ENCODE measurements around the gene ACSM3. TPM values are rescaled to one million over a fixed set of nuclear protein-coding genes. Genes with fewer than 3 reads are reported as not detected.
"Not testable (repeated sequence)": the region's sequence is repeated elsewhere in the genome, so short reads cannot be mapped to it uniquely, and the experiment has no call there.

Gene ACSM3
- total and polyA plus RNA-seq, 11 donors = 2.0 to 22.5 (median 5.0) TPM

DNA sequence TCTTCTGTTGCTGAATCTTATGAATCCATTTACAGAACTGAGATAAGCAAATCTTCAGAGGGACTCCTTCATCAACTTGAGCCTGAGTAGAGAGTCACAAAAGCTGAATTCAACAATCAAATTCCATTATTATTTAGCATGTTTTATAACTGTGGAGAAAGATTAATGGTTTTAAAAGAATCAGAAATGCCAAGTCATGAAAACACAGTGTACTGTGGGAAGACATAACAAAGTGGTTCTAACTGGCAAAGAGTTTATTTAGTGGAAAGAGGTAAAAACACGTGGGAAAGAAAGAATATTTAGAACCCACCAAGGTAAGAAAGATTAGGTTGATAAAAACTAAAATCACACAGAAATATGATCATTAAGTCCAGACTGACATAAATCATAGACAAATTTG is 37.5 kb downstream of the ACSM3 start:
- TF ChIP-seq, protein P1, sequence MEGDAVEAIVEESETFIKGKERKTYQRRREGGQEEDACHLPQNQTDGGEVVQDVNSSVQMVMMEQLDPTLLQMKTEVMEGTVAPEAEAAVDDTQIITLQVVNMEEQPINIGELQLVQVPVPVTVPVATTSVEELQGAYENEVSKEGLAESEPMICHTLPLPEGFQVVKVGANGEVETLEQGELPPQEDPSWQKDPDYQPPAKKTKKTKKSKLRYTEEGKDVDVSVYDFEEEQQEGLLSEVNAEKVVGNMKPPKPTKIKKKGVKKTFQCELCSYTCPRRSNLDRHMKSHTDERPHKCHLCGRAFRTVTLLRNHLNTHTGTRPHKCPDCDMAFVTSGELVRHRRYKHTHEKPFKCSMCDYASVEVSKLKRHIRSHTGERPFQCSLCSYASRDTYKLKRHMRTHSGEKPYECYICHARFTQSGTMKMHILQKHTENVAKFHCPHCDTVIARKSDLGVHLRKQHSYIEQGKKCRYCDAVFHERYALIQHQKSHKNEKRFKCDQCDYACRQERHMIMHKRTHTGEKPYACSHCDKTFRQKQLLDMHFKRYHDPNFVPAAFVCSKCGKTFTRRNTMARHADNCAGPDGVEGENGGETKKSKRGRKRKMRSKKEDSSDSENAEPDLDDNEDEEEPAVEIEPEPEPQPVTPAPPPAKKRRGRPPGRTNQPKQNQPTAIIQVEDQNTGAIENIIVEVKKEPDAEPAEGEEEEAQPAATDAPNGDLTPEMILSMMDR (IDR thresholded peaks at IDR 0.05) = no peak
- TF ChIP-seq POLR2A (IDR thresholded peaks at IDR 0.05) = no peak
- 63 to 77% (median 73%) methylated on average over 1 of the region's 1 CpG for WGBS, 4 donors
- Histone ChIP-seq H3K4me3 (no peak overlapping the region), H3K27ac (no peak overlapping the region), H3K27me3 (no peaks in the 10 kb centered on the region), H3K4me1 (peaks cover 0 to 16% (median 5%) of the 10 kb centered on the region in 12 donors), H3K9me3 (no peaks in the 10 kb centered on the region), H3K36me3 (peaks cover 0 to 61% (median 46%) of the 10 kb centered on the region in 9 donors)
- intact Hi-C loops (cut with DNase I) = loop anchor here in 2 of 10 donors (5.0 kb wide), 2 partner anchors 36 to 286 kb away; no protein-coding TSS in a partner anchor
- ATAC-seq (no peak), DNase-seq (no peak)

DNA sequence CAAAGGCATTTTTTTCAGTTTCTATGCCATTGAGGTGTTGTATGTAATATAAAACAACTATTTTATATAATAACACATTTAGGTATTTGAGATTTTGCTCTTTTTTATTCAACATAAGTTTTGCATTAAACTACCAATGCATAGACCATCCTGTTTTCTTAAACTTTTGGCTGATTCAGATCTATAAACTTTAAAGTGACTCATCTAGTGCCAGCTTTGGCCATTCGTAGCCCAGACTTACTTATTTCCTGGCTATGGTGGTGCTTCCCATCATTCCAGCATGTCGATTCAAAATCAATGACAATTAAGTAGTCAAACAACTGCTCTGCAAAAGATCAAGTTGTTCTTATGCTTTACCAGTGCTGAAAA is 39.4 kb downstream of the ACSM3 start:
- Histone ChIP-seq H3K4me1 (peaks cover 0 to 25% (median 11%) of the 10 kb centered on the region in 12 donors), H3K9me3 (no peaks in the 10 kb centered on the region), H3K27me3 (no peaks in the 10 kb centered on the region), H3K27ac (no peak overlapping the region), H3K36me3 (peaks cover 0 to 42% (median 27%) of the 10 kb centered on the region in 9 donors), H3K4me3 (no peak overlapping the region)
- 90 to 93% (median 91%) methylated on average over 2 of the region's 2 CpGs for whole genome bisulfite sequencing, 4 donors
- DNase-seq = no peak
- TF ChIP-seq POLR2A (IDR thresholded peaks at IDR 0.05) = no peak
- TF ChIP-seq, protein P1 (IDR thresholded peaks at IDR 0.05) = no peak
- no peak for ATAC-seq
- intact Hi-C loops (cut with DNase I) = loop anchor here in 2 of 10 donors (5.0 kb wide), 2 partner anchors 34 to 284 kb away; no protein-coding TSS in a partner anchor

DNA sequence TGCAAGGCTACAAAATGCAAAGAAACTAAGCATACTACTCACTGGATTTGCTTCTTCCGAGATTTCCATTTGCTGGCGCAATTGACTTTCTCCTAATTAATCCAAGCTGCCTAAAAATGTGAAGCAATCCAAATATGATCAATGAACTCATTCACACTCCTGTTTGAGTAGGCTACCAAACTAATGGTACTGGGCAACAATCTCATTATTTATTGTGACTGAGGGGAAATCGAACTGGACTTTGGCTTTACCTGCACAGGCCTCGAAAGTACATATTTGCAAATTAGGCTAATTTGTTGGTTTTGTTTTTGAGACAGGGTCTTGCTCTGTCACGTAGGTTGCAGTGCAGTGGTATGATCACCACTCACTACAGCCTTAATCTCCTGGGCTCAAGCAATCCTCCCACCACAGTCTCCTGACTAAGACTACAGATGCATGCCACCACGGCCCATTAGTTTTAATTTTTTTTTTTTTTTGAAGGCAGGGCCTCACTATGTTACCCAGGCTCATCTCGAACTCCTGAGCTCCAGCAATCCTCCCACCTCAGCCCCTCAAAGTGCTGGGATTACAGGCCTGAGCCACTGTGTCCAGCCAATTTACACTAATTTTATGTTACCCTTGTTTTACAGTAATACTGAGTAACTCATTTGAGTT is 39.9 kb downstream of the ACSM3 start:
- H3K4me3 ChIP-seq = no peak overlapping the region
- DNase-seq (no peak), ATAC-seq (no peak)
- 87 to 94% (median 92%) methylated on average over 7 of the region's 7 CpGs for WGBS, 4 donors
- H3K9me3 ChIP-seq = no peaks in the 10 kb centered on the region
- peaks cover 0 to 37% (median 22%) of the 10 kb centered on the region in 9 donors for H3K36me3 ChIP-seq
- H3K27me3 ChIP-seq = no peaks in the 10 kb centered on the region
- H3K27ac ChIP-seq = no peak overlapping the region
- intact Hi-C loops (cut with DNase I) = loop anchor here in 2 of 10 donors (5.0 kb wide), 2 partner anchors 34 to 284 kb away; no protein-coding TSS in a partner anchor
- H3K4me1 ChIP-seq = peaks cover 0 to 25% (median 11%) of the 10 kb centered on the region in 12 donors
- TF ChIP-seq, protein P1 (IDR thresholded peaks at IDR 0.05) = no peak
- TF ChIP-seq POLR2A (IDR thresholded peaks at IDR 0.05) = no peak

DNA sequence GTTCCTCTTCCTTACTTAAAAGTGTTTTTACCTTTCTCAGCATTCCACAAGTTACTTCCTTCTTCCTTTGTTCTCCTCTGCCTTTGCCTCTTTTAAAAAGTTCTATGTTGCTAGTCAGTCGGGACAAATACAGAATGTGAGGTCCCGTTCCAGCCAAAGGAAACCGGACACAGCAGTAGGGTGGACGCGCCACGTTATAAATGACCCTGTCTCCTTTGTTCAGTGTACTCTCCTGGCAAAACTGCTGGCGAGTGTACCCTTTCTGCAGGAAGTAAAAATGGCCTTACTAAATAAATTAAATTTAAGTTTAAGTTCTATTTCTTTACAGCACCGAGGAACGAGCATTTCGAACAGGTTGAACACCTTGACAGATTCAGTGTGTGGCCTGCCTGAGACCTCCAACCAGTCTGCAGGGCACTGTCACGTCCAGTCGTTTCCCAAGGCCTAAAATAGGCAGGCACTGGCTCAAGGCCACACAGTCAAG is 41.9 kb downstream of the ACSM3 start:
- peaks cover 0 to 26% (median 13%) of the 10 kb centered on the region in 9 donors for H3K36me3 ChIP-seq
- DNase-seq, H3K9me3 ChIP-seq, H3K27me3 ChIP-seq: not testable (repeated sequence)
- peak overlapping the region; percentile 43 to 87 (median 74) for H3K4me3 ChIP-seq
- peaks cover 0 to 25% (median 11%) of the 10 kb centered on the region in 12 donors for H3K4me1 ChIP-seq
- 5 to 12% (median 6%) methylated on average over 10 to 12 of the region's 12 CpGs for WGBS, 4 donors
- peak in 3 of 4 donors; percentile 14 to 84 (median 80) for ATAC-seq
- intact Hi-C loops (cut with DNase I) = loop anchor here in 4 of 10 donors (2.0 to 5.0 kb wide), 5 partner anchors 42 to 277 kb away; partner anchors contain the start of genes DCUN1D3 (in 1 of the 4) and LYRM1 (in 1 of the 4)
- H3K27ac ChIP-seq = peak overlapping the region; percentile 86 to 97 (median 92)
